Posterior cingulate gyrus (tissue), 11 donors: ENCODE measurements around the gene ERFE.
A peak's percentile ranks its signal among the peaks of the same experiment; 100 is the strongest.

Source experiments
- DNase-seq, 10 donors: peaks; one replicate each; pipeline versions ENCODE4 v3.0.0 to v3.0.0-alpha.2; 2020 to 2021; ENCODE audit warnings: mixed read lengths in 3 of 10
- intact Hi-C: fragments of 100-400 bp; cut with DNase I; formaldehyde crosslinking; loops from one replicate; pipeline ENCODE4 v1.15.1; 2023

ERFE gene

DNA sequence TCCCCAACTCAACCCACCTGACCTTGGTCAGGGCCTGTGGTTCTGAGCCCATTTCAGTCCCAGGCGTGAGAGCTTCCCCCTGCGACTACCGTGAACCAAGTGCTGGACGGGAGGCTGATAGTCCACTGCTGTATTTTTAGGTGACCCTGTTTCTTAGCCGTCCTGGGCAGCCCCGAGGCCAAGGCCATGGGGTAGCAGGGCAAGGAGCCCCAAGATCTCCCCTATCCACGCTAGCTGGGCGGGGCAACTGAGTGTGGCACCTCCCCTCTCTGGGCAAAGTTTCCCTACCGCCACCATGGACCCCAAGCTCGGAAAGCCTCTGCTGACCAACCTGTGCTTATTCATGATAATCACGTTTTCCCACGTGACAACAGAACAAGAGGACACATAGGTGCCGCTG, 20.9 kb upstream of the ERFE start:
- DNase-seq: no peak
- intact Hi-C loops: no loop called here

DNA sequence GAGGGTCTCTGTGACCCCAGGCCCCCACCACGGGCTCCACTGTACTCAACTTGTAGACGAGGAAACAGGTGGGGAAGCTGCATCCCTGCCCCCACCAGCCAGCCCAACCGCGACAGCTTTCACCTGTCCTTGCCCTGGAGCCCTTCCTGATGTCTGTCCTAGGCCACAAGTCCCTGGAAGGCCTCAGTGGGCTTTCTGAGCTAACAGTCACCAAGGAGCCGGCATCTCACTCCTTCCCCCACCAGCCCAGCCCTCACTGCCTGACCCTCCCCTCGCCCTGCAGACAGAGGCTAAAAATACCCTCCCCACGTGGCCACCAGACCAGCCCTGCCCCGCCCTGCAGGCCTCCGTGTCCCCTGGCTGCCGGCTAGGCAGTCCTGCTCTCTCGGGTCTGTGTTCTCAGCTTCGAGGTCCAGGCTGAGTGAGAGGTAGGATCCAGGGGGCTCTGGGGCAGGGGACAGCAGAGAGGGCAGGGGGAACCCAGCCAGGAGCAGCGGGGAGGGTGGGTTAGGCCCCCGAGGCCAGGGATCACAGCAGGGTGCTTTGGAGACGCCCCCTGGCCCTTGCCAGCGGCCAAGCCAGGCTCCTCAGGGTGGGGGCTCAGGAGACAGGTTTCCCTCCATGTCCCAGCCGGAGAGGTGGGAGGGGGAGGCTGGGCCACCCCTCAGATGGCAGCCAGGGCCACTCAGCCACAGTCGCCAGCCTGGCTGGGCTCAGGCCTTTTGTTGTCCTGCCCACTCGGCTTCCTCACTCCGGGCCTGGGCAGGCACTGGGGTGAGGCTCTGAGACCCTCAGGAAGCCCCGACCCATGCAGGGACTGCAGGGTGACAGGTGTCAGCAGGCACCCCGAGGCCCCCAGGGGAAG, 20.2 kb upstream of the ERFE start, which contains the start of gene KLHL30:
Gene KLHL30, plus strand, starts transcription at position 338 of the 865 bp plus-strand sequence. CDS start 2,087 bp downstream, outside the sequence.
- DNase-seq: no peak
- intact Hi-C loops: no loop called here

DNA sequence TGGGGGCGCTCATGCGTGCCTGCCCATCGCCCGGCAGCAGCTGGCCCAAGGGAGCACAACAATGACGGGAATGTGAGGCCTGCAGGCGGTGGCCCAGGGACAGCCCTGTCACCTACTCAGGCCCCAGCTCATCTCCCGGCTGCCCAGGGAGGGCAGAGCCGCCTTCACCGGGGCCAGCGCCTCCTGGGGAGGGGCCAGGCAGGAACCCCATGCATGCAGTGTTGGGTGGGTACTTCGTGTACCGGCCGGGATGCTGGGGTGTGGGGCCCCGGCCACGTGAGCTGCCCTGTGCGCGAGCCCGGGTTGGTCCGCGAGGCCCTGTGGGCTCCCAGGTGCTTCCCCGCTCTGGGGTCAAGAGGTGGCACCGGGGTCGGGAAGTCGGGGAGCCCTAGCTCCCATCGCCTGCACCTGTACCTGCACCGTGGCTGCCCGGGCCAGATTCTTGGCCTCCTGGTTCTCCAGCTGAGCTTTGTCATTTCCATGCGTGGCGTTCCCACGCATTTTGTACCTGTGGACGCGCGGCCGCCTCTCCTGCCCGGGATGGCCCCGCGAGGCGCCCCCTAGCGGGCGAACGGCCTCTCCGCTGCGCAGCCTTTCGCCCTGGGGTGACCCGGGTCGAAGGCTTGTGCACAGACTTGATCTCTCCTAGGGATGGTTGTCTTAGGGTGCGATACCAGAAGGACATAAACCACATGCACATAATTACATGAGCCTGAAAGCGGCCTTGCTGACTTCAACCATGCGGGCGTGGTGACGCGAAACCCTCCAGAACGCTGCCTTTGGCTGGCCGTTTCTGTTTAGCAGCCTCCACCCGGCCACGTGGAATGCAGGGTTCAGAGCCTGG, 19.4 kb upstream of the ERFE start:
- intact Hi-C loops: no loop called here
- DNase-seq: no peak

DNA sequence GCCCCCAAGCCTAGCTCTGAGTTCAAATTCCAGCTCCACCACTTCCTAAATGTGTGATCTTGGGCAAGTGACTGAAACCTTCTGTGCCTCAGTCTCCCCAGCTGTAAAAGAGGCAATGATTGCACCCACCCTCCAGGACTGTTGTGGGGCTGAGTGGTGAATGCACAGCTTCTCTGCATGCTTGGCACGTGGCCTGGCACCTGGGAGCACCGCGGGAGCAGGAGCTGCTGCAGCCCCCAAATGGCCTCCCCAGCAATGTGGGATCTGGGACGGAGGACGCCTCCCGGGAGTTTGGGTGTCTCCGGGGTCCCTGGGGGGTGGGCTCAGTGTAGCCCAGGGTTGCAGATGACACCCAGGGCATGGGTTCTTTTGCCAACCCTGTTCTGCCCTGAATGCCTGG, 18.7 kb upstream of the ERFE start:
- intact Hi-C loops: no loop called here
- DNase-seq: no peak

DNA sequence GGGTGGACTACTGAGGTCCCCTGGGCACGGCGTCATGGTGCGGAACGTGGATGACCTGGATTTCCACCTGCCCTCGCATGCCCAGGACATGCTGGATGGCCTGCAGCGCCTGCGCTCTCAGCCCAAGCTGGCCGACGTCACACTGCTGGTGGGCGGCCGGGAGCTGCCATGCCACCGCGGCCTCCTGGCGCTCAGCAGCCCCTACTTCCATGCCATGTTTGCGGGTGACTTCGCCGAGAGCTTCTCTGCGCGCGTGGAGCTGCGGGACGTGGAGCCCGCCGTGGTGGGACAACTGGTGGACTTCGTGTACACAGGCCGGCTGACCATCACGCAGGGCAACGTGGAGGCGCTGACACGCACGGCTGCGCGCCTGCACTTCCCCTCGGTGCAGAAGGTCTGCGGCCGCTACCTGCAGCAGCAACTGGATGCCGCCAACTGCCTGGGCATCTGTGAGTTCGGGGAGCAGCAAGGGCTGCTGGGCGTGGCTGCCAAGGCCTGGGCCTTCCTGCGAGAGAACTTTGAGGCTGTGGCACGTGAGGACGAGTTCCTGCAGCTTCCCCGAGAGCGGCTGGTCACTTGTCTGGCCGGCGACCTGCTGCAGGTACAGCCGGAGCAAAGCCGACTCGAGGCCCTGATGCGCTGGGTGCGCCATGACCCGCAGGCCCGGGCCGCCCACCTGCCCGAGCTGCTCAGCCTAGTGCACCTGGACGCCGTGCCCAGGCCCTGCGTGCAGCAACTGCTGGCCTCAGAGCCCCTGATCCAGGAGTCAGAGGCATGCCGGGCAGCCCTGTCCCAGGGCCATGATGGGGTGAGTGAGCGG, 17.8 kb upstream of the ERFE start:
- DNase-seq: peak in 1 of 10 donors; percentile 82
- intact Hi-C loops: no loop called here

DNA sequence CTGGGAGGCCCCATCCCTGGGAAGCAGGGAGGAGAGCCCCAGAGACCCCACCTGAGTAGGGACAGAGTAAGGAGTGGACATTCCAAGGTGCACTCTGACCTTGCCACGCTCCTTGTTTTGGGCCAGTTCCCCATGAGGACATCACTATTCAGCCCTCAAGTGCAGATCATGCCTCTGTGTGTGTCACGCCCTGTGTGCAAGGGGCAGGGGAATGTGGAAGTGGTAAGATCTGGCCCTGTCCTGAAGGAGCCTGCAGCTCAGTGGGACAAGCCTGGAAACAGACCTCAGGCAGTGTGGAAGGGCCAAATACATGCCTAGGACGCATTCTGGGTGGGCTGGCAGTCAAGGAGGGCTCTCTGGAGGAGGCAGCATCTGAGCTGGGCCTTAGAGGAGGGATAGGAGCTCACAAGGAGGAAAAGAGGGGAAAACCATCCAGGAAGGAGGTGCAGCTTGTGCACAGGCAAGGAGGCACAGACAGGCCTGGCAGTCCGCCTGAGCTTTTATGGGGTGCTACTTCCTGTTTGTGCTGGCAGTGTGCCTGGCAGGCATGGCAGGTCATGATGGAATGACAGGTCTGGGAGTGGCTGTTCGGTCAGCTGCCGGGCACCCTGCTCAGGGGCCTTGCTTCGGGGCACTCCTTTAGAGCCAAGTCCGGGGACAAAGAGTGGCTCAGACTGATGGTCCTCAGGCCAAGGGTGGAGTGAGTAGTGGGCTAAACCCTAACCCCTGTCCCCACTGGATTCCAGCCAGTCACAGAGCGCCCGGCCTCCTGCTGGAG, 17.0 kb upstream of the ERFE start:
- DNase-seq: no peak
- intact Hi-C loops: no loop called here

DNA sequence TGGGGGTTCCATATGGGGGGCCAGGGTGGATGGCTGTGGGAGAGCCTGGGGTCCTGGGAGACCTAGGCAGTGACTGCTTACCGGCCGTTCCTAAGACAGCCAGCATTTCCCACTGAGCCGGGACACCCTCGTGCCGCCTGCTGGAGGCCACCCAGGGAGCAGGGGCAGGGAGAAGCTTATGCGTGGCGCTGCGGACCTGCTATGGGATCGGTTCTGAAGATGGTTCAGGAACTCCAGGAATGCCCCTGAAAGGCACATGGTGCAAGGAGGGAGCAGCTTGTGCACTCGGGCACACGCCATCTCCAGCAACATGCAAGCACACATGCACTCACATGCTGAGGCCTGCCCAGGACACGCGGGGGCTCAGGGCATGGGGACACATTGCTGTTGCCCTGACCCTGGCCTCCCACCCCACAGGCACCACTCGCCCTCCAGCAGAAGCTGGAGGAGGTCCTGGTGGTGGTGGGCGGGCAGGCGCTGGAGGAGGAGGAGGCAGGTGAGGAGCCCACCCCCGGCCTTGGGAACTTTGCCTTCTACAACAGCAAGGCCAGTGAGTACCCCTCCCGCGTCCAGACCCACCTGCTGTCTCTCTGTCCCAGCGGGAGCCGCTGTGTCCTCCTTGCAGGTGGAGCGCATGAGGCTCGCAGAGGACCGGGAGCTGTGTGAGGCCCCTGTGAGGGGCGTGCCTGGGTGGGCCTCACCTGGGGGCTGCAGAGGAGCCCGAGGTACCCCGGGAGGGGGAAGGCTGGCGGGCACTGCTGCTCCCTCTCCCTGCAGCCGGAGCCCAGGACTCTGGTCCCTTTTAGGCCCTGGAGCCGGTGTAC, 16.2 kb upstream of the ERFE start:
- intact Hi-C loops: no loop called here
- no peak for DNase-seq

DNA sequence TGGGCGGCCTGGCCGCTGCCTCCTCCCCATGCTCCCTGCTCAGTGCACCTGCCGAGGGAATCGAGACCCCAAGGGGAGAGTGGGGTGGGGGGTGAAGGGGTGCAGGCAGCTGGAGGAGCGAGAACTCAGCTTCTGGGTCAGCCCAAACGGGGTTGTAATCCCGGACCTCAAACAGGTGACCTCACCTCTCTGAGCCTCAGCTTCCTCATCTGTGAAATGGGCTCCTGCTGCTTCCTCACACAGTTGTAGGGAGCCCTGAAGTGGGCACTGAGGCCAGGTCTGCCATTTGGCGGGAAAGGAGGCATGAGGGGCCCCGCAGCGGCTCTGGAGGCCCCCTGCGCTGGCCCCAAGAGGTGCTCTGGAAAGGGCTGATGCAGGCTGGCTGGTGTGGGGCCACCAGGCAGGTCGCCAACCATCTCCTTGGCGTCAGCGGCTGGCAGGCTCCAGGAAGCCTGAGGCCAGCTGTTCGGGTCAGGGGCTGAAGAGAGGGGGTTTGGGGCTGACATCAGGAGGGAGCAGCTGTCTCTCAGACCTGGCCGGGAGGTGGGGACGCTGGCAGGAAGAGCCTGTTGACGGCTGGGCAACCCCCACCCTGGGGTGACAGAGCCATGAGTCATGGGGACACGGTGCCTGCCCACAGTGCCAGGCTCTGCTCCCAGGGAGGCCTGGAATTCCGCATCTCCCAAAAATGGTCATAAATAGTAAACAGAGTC, 15.4 kb upstream of the ERFE start:
- intact Hi-C loops: no loop called here
- no peak for DNase-seq

DNA sequence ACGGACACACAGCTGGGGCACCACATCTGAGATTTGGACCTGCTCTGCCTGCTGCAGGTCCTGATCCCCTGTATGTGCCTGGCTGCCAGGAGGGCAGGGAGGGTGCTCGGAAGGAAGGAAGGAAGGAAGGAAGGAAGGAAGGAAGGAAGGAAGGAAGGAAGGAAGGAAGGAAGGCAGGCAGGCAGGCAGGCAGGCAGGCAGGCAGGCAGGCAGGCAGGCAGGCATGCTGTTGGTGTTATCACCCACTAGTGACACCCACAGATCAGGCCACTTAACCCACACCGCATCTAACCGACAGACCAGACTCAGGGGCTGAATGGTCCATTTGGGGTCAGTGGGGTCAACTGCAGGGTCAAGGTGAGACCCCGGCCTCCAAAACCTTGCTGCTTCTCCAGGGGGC, 14.5 kb upstream of the ERFE start:
- intact Hi-C loops: no loop called here
- DNase-seq: no peak

DNA sequence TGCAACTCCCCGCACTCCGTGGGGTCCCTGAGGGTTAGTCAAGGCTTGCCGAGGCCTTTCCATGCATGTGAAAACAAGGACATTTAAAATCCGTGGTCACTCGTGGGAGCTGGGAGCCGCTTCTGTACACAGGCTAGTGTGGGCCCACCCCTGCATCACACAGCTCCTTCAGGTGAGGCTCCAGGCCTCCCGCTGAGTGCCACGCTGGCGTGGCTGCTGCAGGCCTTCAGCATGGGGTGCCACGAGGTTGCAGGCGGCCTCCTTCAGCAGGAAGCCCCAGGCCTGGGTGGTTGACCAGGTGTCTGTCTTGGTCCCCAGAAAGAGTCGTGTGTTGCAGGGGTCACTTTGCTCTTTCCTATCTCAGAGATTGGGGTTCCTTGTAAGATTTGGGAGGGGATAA, 13.7 kb upstream of the ERFE start:
- intact Hi-C loops: no loop called here
- no peak for DNase-seq

DNA sequence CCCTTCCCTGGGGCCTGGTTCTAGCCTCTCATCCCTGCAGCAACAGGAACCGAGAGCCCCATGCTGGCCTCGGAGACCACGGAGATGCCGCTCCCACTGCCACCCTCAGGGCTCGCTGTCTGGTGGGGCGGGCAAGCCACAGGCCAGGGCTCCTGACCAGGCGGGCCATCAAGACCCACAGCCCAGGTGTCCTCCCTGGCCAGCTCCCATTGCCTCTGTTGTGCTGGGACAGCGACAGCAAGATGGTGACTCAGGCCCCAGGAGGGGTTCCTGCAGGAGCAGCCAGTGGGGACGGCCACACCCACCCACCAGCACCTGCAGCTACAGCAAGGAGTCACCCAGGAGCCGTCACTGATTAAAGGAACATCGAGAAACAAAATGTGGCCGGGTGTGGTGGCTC, 12.9 kb upstream of the ERFE start:
- no peak for DNase-seq
- intact Hi-C loops: no loop called here

DNA sequence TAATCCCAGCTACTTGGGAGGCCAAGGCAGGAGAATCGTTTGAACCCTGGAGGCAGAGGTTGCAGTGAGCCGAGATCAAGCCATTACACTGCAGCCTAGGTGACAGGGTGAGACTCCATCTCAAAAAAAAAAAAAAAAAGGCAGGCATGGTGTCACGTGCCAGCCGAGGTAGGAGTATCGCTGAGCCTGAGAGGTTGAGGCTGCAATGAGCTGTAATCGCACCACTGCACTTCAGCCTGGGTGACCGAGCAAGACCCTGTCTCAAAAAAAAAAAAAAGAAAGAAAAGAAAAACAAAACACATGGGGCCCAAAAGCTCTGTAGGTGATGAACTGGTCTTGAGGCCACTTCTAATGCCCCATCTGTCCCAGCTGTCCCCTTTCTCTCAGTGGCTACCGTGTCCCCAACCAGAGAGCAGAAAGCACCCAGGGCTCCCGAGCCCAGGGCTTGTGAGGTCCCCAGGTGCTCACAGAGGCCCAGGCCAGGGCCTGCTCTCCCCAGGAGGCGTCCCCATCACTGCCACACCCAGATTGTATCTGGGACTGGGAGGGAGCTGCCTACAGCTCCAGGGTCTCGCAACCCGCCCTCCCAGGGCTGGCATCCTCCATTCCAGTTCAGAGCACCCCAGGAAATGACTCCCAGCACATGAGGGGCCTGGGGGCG, 11.8 kb upstream of the ERFE start:
- DNase-seq: no peak
- intact Hi-C loops: no loop called here

DNA sequence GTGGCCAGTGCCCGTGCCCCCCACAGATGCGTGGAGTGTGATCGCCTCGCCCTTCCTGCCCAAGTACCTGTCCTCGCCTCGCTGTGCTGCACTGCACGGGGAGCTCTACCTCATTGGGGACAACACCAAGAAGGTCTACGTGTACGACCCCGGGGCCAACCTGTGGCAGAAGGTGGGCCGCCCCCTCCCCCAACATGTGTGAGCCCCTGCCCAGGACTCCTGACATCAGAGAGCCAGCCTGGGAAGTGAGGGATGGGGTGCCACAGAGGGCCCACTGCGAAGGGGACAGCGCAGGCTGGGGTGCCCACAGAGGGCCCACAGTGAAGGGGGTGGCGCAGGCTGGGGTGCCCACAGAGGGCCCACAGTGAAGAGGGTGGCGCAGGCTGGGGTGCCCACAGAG, 9.8 kb upstream of the ERFE start:
- intact Hi-C loops: no loop called here
- DNase-seq: no peak

DNA sequence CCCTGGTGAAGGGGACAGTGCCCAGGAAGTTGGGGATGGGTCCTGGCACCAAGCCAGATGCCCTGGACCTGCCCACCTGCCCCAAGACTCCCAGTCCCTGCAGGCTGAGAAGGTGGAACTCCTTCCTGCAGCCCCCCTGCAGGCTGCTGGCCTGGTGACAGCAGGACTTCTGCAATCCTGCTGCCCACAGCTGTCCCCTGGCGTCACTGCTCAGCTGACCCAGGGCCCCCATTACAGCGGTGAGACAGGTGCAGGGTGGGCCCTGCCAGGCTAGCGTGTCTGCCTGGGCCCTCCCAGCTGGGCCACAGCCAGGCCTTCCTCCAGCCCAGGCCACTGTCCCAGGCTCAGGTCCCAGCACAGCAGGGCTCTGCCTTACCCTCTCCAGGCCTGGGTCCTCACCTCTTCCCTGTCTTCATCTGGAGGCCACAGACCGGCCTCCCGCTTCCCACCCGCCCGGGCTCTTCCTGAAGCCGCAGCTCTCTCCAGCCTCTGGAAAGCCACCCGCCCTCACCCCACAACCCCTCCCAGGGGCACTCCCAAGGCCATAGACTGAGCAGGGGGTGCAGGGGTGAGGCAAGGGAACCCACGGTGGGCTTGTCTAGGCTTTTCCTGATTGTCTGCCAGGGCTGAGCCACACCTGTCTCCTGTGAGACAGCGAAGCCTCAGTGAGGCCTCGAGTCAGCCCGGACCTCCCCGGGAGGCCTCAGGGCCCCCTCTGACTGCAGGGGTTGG, 8.8 kb upstream of the ERFE start:
- DNase-seq: peak in 1 of 10 donors; percentile 68
- intact Hi-C loops: no loop called here

DNA sequence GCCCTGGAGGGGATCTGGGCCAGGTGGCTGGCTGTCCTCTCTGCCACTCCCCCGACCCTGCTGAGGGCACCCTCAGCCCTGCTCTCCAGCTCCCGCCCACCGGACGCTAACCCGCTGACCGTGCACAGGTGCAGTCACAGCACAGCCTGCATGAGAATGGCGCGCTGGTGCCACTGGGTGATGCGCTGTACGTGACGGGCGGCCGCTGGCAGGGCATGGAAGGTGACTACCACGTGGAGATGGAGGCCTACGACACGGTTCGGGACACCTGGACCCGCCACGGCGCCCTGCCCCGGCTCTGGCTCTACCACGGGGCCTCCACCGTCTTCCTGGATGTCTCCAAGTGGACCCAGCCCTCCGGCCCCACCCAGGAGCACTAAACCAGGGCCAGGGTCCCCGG, 8.1 kb upstream of the ERFE start:
- peak in 1 of 10 donors; percentile 67 for DNase-seq
- intact Hi-C loops: no loop called here

DNA sequence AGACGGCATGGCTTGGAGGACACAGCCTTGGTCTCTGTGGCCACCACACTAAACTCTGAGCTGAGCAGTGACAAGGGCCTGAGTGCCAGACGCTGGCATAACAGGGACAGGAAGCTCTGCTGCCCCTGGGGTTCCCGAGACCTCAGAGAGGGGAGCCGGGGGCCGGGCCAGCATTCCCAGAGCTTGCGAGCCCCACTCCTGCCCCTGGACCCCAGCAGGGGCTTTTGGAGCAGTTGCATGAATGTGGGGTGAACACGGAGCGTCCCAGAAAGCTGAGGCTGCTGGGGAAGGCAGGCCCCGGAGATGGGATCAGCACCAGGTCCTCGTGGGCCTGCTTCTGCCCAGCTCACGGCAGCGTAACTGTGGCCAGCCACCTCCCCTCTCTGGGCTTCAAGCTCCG, 7.6 kb upstream of the ERFE start:
- intact Hi-C loops: no loop called here
- peak in 1 of 10 donors; percentile 82 for DNase-seq

DNA sequence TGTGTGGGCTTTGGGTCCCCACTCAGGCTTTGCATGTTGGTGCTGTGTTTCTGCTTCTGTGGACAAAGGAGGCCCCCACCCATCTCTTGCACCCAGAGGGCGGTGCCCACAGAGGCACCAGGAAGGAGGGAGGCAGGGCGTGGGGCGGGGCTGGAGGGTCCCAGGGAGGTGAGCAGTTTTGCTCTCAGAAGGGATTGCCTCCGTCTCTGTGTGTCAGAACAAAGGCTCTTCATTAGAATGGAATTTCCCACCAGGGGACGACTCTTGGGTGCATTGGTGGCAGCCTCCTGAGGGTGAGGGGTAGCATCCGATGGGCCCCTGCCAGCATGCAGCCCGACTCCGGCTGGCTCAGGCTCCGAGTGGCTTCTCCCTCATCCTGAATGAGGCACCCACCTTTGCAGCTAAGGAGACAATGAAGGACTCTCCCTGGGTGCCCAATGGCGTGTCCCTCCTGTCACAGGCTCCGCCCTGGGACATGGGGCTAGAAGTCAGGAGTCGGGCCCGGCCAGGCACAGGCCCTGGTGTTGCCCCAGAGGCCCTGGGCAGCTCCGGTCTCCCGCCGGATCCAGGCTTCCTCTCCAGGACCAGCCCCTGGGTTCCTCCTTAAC, 7.0 kb upstream of the ERFE start:
- peak in 2 of 10 donors; percentile 65 to 82 for DNase-seq
- intact Hi-C loops: no loop called here
